Naive thymus-derived CD8-positive, alpha-beta T cell (primary cell): Measurements from ENCODE around the gene PSMF1. TPM values are rescaled to one million over a fixed set of nuclear protein-coding genes. Genes with fewer than 3 reads are reported as not detected.
"Not testable (repeated sequence)": the region's sequence is repeated elsewhere in the genome, so short reads cannot be mapped to it uniquely, and the experiment has no call there.

Source experiments
- ATAC-seq, 2 donors: fragments of 150-1000 bp; cut with Tn5 transposase in 1 of 2; sonication (Bioruptor Pico), chemical (Tn5 transposase) in 1 of 2; 1 replicate in 1 of 2; 2 replicates in 1 of 2; pipeline ENCODE4 v1.10.0; 2021; ENCODE audit warnings: mild to moderate bottlenecking in 2 of 2, moderate library complexity in 2 of 2
- POLR2A ChIA-PET: fragments of 350-600 bp; sonication (Branson Sonifier 250); formaldehyde crosslinking; loops from one replicate; lab custom pipeline; 2021; ENCODE audit warnings: antibody characterized with exemption; lab: Charles Lee
- DNase-seq, 10 donors: peaks; one replicate each; pipeline versions ENCODE4 v3.0.0 to v3.0.0-alpha.2; 2020 to 2022
- H3K27ac Mint-ChIP-seq, 10 donors: one replicate each; pipeline ENCODE4 v1.8.0; 2020 to 2022; ENCODE audit warnings: mild to moderate bottlenecking in 10 of 10, mixed read lengths in 10 of 10, moderate library complexity in 4 of 10, inconsistent platforms in 1 of 10
- H3K27me3 Mint-ChIP-seq, 5 donors: one replicate each; pipeline ENCODE4 v1.8.0; 2021 to 2022; ENCODE audit warnings: mixed read lengths in 5 of 5
- H3K36me3 Mint-ChIP-seq, 3 donors: one replicate each; pipeline ENCODE4 v1.8.0; 2020 to 2022; ENCODE audit warnings: mixed read lengths in 3 of 3, mild to moderate bottlenecking in 2 of 3, inconsistent platforms in 1 of 3
- H3K4me1 Mint-ChIP-seq, 4 donors: one replicate each; pipeline ENCODE4 v1.8.0; 2021 to 2022; ENCODE audit warnings: mixed read lengths in 4 of 4
- H3K4me3 Mint-ChIP-seq, 10 donors: one replicate each; pipeline ENCODE4 v1.8.0; 2020 to 2022; ENCODE audit warnings: mild to moderate bottlenecking in 10 of 10, mixed read lengths in 10 of 10, moderate library complexity in 6 of 10, inconsistent platforms in 1 of 10
- H3K9me3 Mint-ChIP-seq, 9 donors: one replicate each; pipeline ENCODE4 v1.8.0; 2020 to 2022; ENCODE audit warnings: mixed read lengths in 9 of 9, mild to moderate bottlenecking in 3 of 9, inconsistent platforms in 1 of 9, moderate library complexity in 1 of 9
- polyA plus RNA-seq, 3 donors: library from polyadenylated mRNA; unstranded; fragments of 300-500 nt; fragmentation: Illumina TruSeq; gene quantifications; one replicate each; pipeline ENCODE4 v1.2.3, GENCODE V29; 2021
- total RNA-seq, 8 experiments: library from RNA in 2 of 8; stranded (reverse) in 2 of 8; gene quantifications; one replicate each; pipeline ENCODE4 v1.2.3 and lab custom pipeline; 2021 to 2026

The PSMF1 gene
- total and polyA plus RNA-seq, 5 experiments from 2014 or later = 106 to 171 (median 121) TPM

GRCh38 chr20:1214838-1215261 lies 96.4 kb downstream of the PSMF1 start:
- H3K27ac Mint-ChIP-seq = peak overlapping the region in 8 of 10 donors; percentile 85 to 97 (median 92)
- DNase-seq = no peak
- ATAC-seq = no peak
- peak overlapping the region in 3 of 10 donors; percentile 63 to 74 (median 66) for H3K4me3 Mint-ChIP-seq
- peaks cover 26 to 44% (median 43%) of the 10 kb centered on the region in 4 donors for H3K4me1 Mint-ChIP-seq
- POLR2A ChIA-PET = no interaction called here
- peaks cover 0 to 21% (median 0%) of the 10 kb centered on the region in 5 donors for H3K27me3 Mint-ChIP-seq
- H3K9me3 Mint-ChIP-seq = peaks cover 0 to 8% (median 0%) of the 10 kb centered on the region in 9 donors
- H3K36me3 Mint-ChIP-seq = no peaks in the 10 kb centered on the region

- POLR2A ChIA-PET = no interaction called here
- Mint-ChIP-seq H3K4me3 (peak overlapping the region; percentile 41 to 82 (median 60)), H3K27ac (peak overlapping the region; percentile 85 to 97 (median 92)), H3K36me3 (no peaks in the 10 kb centered on the region), H3K4me1 (peaks cover 26 to 44% (median 43%) of the 10 kb centered on the region in 4 donors), H3K27me3 (peaks cover 0 to 18% (median 0%) of the 10 kb centered on the region in 5 donors), H3K9me3 (peaks cover 0 to 10% (median 0%) of the 10 kb centered on the region in 9 donors)
- DNase-seq = peak in 3 of 10 donors; percentile 26 to 55 (median 48)
- peak; percentile 69 to 82 for ATAC-seq
These were observed 97.2 kb downstream of the PSMF1 start for GRCh38 chr20:1215386-1216170.

GRCh38 chr20:1216527-1217427 lies 98.4 kb downstream of the PSMF1 start:
- Mint-ChIP-seq H3K4me3 (peak overlapping the region in 8 of 10 donors; percentile 15 to 82 (median 64)), H3K9me3 (peaks cover 0 to 12% (median 0%) of the 10 kb centered on the region in 9 donors), H3K4me1 (peaks cover 26 to 44% (median 43%) of the 10 kb centered on the region in 4 donors), H3K27me3 (peaks cover 0 to 15% (median 0%) of the 10 kb centered on the region in 5 donors), H3K27ac (peak overlapping the region; percentile 61 to 97 (median 88))
- peak in 1 of 2 donors; percentile 46 for ATAC-seq
- not testable (repeated sequence) for H3K36me3 Mint-ChIP-seq
- POLR2A ChIA-PET = interaction anchor here (1.2 kb wide), 1 partner anchor 9 kb away, joined by 4 read pairs; the partner anchor contains the start of gene RAD21L1
- DNase-seq = peak in 5 of 10 donors; percentile 38 to 70 (median 46)

Other genes starting within 250 kb of the PSMF1 start
- not detected for gene ANGPT4, start 202.3 kb upstream of the PSMF1 start, total RNA-seq
- gene ANGPT4, start 202.3 kb upstream of the PSMF1 start, polyA plus RNA-seq = not detected
- under 1 TPM; 0.44 to 0.70 TPM for gene RSPO4, start 116.3 kb upstream of the PSMF1 start, total RNA-seq
- gene RSPO4, start 116.3 kb upstream of the PSMF1 start, polyA plus RNA-seq = not detected
- not detected for gene TMEM74B, start 66.4 kb downstream of the PSMF1 start, total RNA-seq
- not detected for gene TMEM74B, start 66.4 kb downstream of the PSMF1 start, polyA plus RNA-seq
- gene C20orf202, start 84.9 kb downstream of the PSMF1 start, total RNA-seq = under 1 TPM; 0.68 to 0.85 TPM
- not detected for gene C20orf202, start 84.9 kb downstream of the PSMF1 start, polyA plus RNA-seq
- gene RAD21L1, start 107.4 kb downstream of the PSMF1 start, total RNA-seq = under 1 TPM in 1 of 2 experiments, not detected in 1; 0.49 TPM
- gene RAD21L1, start 107.4 kb downstream of the PSMF1 start, polyA plus RNA-seq = not detected
- gene SNPH, start 147.7 kb downstream of the PSMF1 start, total RNA-seq = 10 to 100 TPM; 25.7 to 26.6 TPM
- gene SNPH, start 147.7 kb downstream of the PSMF1 start, polyA plus RNA-seq = 10 to 100 TPM in 1 of 3 donors, 1 to 10 TPM in 2; 5.2 to 13.5 (median 6.3) TPM
- gene SDCBP2, start 210.5 kb downstream of the PSMF1 start, total RNA-seq = 1 to 10 TPM; 2.7 to 3.3 TPM
- 1 to 10 TPM in 1 of 3 donors, under 1 TPM in 2; 0.81 to 1.5 (median 0.98) TPM for gene SDCBP2, start 210.5 kb downstream of the PSMF1 start, polyA plus RNA-seq